Endodermal cell (in vitro differentiated cells): ENCODE measurements around the gene SRA1. TPM values are rescaled to one million over a fixed set of nuclear protein-coding genes. Genes with fewer than 3 reads are reported as not detected.

ENCODE experiments used
- DNase-seq: peaks from one replicate; pipeline ENCODE4 v3.0.0-alpha.2; 2017
- H3K27ac ChIP-seq: 2 replicates; pipeline ENCODE4 v1.5.1; 2013; ENCODE audit warnings: mild to moderate bottlenecking, low read depth, low read length, moderate library complexity
- H3K27me3 ChIP-seq: 2 replicates; pipeline ENCODE4 v1.6.1; 2013; ENCODE audit warnings: mild to moderate bottlenecking, low read length, moderate library complexity; ENCODE audit not compliant: insufficient read depth, control insufficient read depth, poor library complexity, severe bottlenecking
- H3K36me3 ChIP-seq: 2 replicates; pipeline ENCODE4 v1.7.0; 2013; ENCODE audit warnings: mild to moderate bottlenecking, low read length, moderate library complexity; ENCODE audit not compliant: control insufficient read depth, insufficient read depth
- H3K4me1 ChIP-seq: one replicate; pipeline ENCODE4 v1.7.0; 2013; ENCODE audit warnings: low read length; ENCODE audit not compliant: control insufficient read depth, insufficient read depth
- H3K4me3 ChIP-seq: 2 replicates; pipeline ENCODE4 v1.5.1; 2013; ENCODE audit warnings: mild to moderate bottlenecking, low read length, moderate library complexity
- H3K9ac ChIP-seq: 2 replicates; pipeline ENCODE4 v1.6.1; 2013; ENCODE audit warnings: mild to moderate bottlenecking, low read length, moderate library complexity; ENCODE audit not compliant: poor library complexity, severe bottlenecking; ENCODE audit errors: extremely low read depth
- H3K9me3 ChIP-seq: 2 replicates; pipeline ENCODE4 v1.6.1; 2013; ENCODE audit warnings: mild to moderate bottlenecking, low read length, moderate library complexity; ENCODE audit not compliant: control insufficient read depth
- H3K27ac Mint-ChIP-seq: 2 replicates; pipeline ENCODE4 v1.8.0; 2020; ENCODE audit warnings: mixed read lengths
- H3K27me3 Mint-ChIP-seq: 2 replicates; pipeline ENCODE4 v1.8.0; 2021; ENCODE audit warnings: mild to moderate bottlenecking, mixed read lengths; ENCODE audit not compliant: insufficient read depth
- H3K36me3 Mint-ChIP-seq: 2 replicates; pipeline ENCODE4 v1.8.0; 2020; ENCODE audit warnings: low read depth, mixed read lengths
- H3K4me1 Mint-ChIP-seq: 2 replicates; pipeline ENCODE4 v1.8.0; 2020; ENCODE audit warnings: mixed read lengths
- H3K4me3 Mint-ChIP-seq: 2 replicates; pipeline ENCODE4 v1.8.0; 2020; ENCODE audit warnings: mild to moderate bottlenecking, moderate library complexity, mixed read lengths
- H3K9me3 Mint-ChIP-seq: 2 replicates; pipeline ENCODE4 v1.8.0; 2020; ENCODE audit warnings: mild to moderate bottlenecking, mixed read lengths
- WGBS, 2 experiments: methylation state at CpG; one replicate each; pipeline versions ENCODE4 v1.1.5 to v1.1.7; 2013; ENCODE audit warnings: missing lambda C conversion rate in 2 of 2, mixed read lengths in 1 of 2; ENCODE audit not compliant: insufficient coverage in 1 of 2, insufficient read length in 1 of 2; 5-methylcytosine and 5-hydroxymethylcytosine counted together
- microRNA-seq: library from miRNA; unstranded; fragments of <30 nt; microRNA quantifications from one replicate; pipeline ENCODE4 v1.2.0, GENCODE V29; 2020; ENCODE audit warnings: borderline microRNAs expressed
- total RNA-seq, 2 donors: library from RNA; stranded (reverse); fragmentation: NEBNext Ultra II Directional in 1 of 2; extraction: Animal tissue kit (Norgen Biotek cat#: 25700) in 1 of 2; gene quantifications; 2 replicates in 1 of 2; 3 replicates in 1 of 2; pipeline ENCODE4 v1.2.1, GENCODE V29; 2021
- TF ChIP-seq, protein P1 (sequence below): fragments of 200-600 bp; sonication (generic); conservative IDR thresholded peaks from 2 replicates; pipeline ENCODE4 v1.5.0; 2021; ENCODE audit warnings: antibody characterized with exemption, mild to moderate bottlenecking

Gene SRA1
- total RNA-seq, 2 donors from 2014 or later = 40.5 to 42.9 TPM

DNA sequence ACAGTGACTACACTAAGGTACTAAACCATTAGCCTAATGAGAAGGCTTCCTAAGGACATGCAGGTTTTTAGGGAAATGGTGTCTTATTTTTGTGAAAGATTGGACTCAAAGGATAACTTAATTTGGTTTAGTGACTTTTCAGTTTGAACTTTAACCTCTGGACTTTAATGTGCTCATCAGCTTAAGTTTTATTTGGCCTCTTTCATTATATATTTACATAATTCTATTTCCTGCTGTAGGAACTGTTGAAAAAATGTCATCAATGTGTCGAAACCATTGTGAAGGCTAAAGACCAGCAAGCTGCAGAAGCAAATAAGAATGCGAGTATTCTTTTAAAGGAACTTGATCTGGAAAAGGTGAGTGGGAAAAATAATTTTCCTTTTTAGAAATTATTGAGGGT lies 44.1 kb downstream of the SRA1 start:
- Mint-ChIP-seq H3K4me1 (no peaks in the 10 kb centered on the region), H3K27ac (no peak overlapping the region), H3K9me3 (no peaks in the 10 kb centered on the region), H3K27me3 (no peaks in the 10 kb centered on the region), H3K36me3 (peaks cover 64% of the 10 kb centered on the region), H3K4me3 (no peak overlapping the region)
- H3K4me1 ChIP-seq = no peaks in the 10 kb centered on the region
- H3K27me3 ChIP-seq = no peaks in the 10 kb centered on the region
- H3K36me3 ChIP-seq = peaks cover 61% of the 10 kb centered on the region
- no peak overlapping the region for H3K27ac ChIP-seq
- no peak overlapping the region for H3K9ac ChIP-seq
- WGBS, 2 experiments = 94 to 97% methylated on average over 2 of the region's 2 CpGs
- no peak overlapping the region for H3K4me3 ChIP-seq
- peaks cover 6% of the 10 kb centered on the region for H3K9me3 ChIP-seq
- TF ChIP-seq, protein P1, sequence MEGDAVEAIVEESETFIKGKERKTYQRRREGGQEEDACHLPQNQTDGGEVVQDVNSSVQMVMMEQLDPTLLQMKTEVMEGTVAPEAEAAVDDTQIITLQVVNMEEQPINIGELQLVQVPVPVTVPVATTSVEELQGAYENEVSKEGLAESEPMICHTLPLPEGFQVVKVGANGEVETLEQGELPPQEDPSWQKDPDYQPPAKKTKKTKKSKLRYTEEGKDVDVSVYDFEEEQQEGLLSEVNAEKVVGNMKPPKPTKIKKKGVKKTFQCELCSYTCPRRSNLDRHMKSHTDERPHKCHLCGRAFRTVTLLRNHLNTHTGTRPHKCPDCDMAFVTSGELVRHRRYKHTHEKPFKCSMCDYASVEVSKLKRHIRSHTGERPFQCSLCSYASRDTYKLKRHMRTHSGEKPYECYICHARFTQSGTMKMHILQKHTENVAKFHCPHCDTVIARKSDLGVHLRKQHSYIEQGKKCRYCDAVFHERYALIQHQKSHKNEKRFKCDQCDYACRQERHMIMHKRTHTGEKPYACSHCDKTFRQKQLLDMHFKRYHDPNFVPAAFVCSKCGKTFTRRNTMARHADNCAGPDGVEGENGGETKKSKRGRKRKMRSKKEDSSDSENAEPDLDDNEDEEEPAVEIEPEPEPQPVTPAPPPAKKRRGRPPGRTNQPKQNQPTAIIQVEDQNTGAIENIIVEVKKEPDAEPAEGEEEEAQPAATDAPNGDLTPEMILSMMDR = no peak
- DNase-seq = no peak

- DNase-seq = no peak
- no peaks in the 10 kb centered on the region for H3K4me1 ChIP-seq
- Mint-ChIP-seq H3K27ac (no peak overlapping the region), H3K36me3 (peaks cover 77% of the 10 kb centered on the region), H3K4me1 (no peaks in the 10 kb centered on the region), H3K27me3 (no peaks in the 10 kb centered on the region), H3K4me3 (no peak overlapping the region), H3K9me3 (no peaks in the 10 kb centered on the region)
- H3K36me3 ChIP-seq = peaks cover 89% of the 10 kb centered on the region
- no peak overlapping the region for H3K4me3 ChIP-seq
- H3K9ac ChIP-seq = no peak overlapping the region
- TF ChIP-seq, protein P1 = no peak
- H3K27ac ChIP-seq = no peak overlapping the region
- no peaks in the 10 kb centered on the region for H3K27me3 ChIP-seq
- peaks cover 6% of the 10 kb centered on the region for H3K9me3 ChIP-seq
- WGBS, 2 experiments = 92 to 100% methylated on average over 2 to 4 of the region's 4 CpGs
These were observed 47.4 kb downstream of the SRA1 start for GRCh38 chr5:140509898-140510297.

- Histone ChIP-seq H3K27me3 (no peaks in the 10 kb centered on the region), H3K27ac (no peak overlapping the region), H3K4me3 (no peak overlapping the region), H3K9me3 (no peaks in the 10 kb centered on the region), H3K9ac (no peak overlapping the region), H3K4me1 (no peaks in the 10 kb centered on the region), H3K36me3 (peaks cover 39% of the 10 kb centered on the region)
- no peak for DNase-seq
- 88% methylated on average over 2 of the region's 2 CpGs; no CpG with 5 or more reads in 1 of the 2 experiments for WGBS, 2 experiments
- Mint-ChIP-seq H3K27ac (no peak overlapping the region), H3K4me1 (no peaks in the 10 kb centered on the region), H3K9me3 (no peaks in the 10 kb centered on the region), H3K4me3 (no peak overlapping the region), H3K36me3 (peaks cover 37% of the 10 kb centered on the region), H3K27me3 (no peaks in the 10 kb centered on the region)
- TF ChIP-seq, protein P1 = no peak
These were observed 54.4 kb downstream of the SRA1 start for GRCh38 chr5:140502834-140503233.

Small RNA genes within 50 kb of the gene (microRNA-seq; reads per million reads assigned to microRNA genes)
- not detected for gene MIR6831

Other genes with a start within 250 kb of the SRA1 start
- gene HBEGF, start 210.9 kb downstream of the SRA1 start, total RNA-seq = 1 to 10 TPM; 1.4 to 2.1 TPM
- 1 to 10 TPM in 1 of 2 donors, under 1 TPM in 1; 0.79 to 1.4 TPM for gene SLC4A9, start 197.3 kb downstream of the SRA1 start, total RNA-seq
- gene ANKHD1, start 155.6 kb downstream of the SRA1 start, total RNA-seq = 10 to 100 TPM; 85.6 to 95.9 TPM
- 1 to 10 TPM; 5.1 to 6.3 TPM for gene EIF4EBP3, start 9.8 kb downstream of the SRA1 start, total RNA-seq
- gene APBB3, start 7.1 kb upstream of the SRA1 start, total RNA-seq = 10 to 100 TPM; 36.4 to 41.4 TPM
- 10 to 100 TPM; 61.6 to 68.9 TPM for gene SLC35A4, start 7.4 kb upstream of the SRA1 start, total RNA-seq
- gene CD14, start 75.7 kb upstream of the SRA1 start, total RNA-seq = under 1 TPM in 1 of 2 donors, not detected in 1; 0.18 TPM
- 10 to 100 TPM; 29.3 to 34.6 TPM for gene TMCO6, start 82.0 kb upstream of the SRA1 start, total RNA-seq
- 10 to 100 TPM; 75.5 to 82.2 TPM for gene NDUFA2, start 90.2 kb upstream of the SRA1 start, total RNA-seq
- gene IK, start 90.4 kb upstream of the SRA1 start, total RNA-seq = 10 to 100 TPM; 68.9 to 76.8 TPM
- 10 to 100 TPM; 20.4 to 23.1 TPM for gene WDR55, start 107.4 kb upstream of the SRA1 start, total RNA-seq
- gene DND1, start 116.1 kb upstream of the SRA1 start, total RNA-seq = 1 to 10 TPM; 1.1 to 1.6 TPM
- 10 to 100 TPM; 48.0 to 52.1 TPM for gene HARS1, start 133.9 kb upstream of the SRA1 start, total RNA-seq
- 10 to 100 TPM; 30.9 to 35.5 TPM for gene HARS2, start 134.0 kb upstream of the SRA1 start, total RNA-seq
- 10 to 100 TPM; 62.6 to 73.1 TPM for gene ZMAT2, start 143.0 kb upstream of the SRA1 start, total RNA-seq
- gene PCDHA1, start 228.7 kb upstream of the SRA1 start, total RNA-seq = 1 to 10 TPM in 1 of 2 donors, under 1 TPM in 1; 0.18 to 2.9 TPM
- gene PCDHA2, start 237.4 kb upstream of the SRA1 start, total RNA-seq = 1 to 10 TPM; 1.4 to 2.3 TPM
- gene PCDHA3, start 243.6 kb upstream of the SRA1 start, total RNA-seq = 1 to 10 TPM; 1.3 to 2.8 TPM
- 1 to 10 TPM; 5.6 to 6.3 TPM for gene PCDHA4, start 249.6 kb upstream of the SRA1 start, total RNA-seq